BLaER1 (cell line): ENCODE measurements around the gene CBL.
"Not testable (repeated sequence)": the region's sequence is repeated elsewhere in the genome, so short reads cannot be mapped to it uniquely, and the experiment has no call there.

Experiments used
- H3K27ac ChIP-seq: shearing (Covaris generic); formaldehyde crosslinking; 2 replicates; pipeline ENCODE4 v1.8.1; 2022
- H3K27me3 ChIP-seq: shearing (Covaris generic); formaldehyde crosslinking; 2 replicates; pipeline ENCODE4 v1.8.1; 2022
- H3K36me3 ChIP-seq: shearing (Covaris generic); formaldehyde crosslinking; 2 replicates; pipeline ENCODE4 v1.8.1; 2022
- H3K4me1 ChIP-seq: shearing (Covaris generic); formaldehyde crosslinking; 2 replicates; pipeline ENCODE4 v1.8.1; 2022
- H3K4me2 ChIP-seq: shearing (Covaris generic); formaldehyde crosslinking; 2 replicates; pipeline ENCODE4 v1.8.1; 2022
- H3K4me3 ChIP-seq: shearing (Covaris generic); formaldehyde crosslinking; 2 replicates; pipeline ENCODE4 v1.8.1; 2022
- H3K9ac ChIP-seq: shearing (Covaris generic); formaldehyde crosslinking; 2 replicates; pipeline ENCODE4 v1.8.1; 2022
- H3K9me3 ChIP-seq: shearing (Covaris generic); formaldehyde crosslinking; 2 replicates; pipeline ENCODE4 v1.8.1; 2022
- H4K20me1 ChIP-seq: shearing (Covaris generic); formaldehyde crosslinking; 2 replicates; pipeline ENCODE4 v1.8.1; 2022
- Cebpa-rat ChIP-seq: shearing (Covaris generic); IDR thresholded peaks from 2 replicates; pipeline ENCODE4 v1.8.1; 2022

Gene CBL

DNA sequence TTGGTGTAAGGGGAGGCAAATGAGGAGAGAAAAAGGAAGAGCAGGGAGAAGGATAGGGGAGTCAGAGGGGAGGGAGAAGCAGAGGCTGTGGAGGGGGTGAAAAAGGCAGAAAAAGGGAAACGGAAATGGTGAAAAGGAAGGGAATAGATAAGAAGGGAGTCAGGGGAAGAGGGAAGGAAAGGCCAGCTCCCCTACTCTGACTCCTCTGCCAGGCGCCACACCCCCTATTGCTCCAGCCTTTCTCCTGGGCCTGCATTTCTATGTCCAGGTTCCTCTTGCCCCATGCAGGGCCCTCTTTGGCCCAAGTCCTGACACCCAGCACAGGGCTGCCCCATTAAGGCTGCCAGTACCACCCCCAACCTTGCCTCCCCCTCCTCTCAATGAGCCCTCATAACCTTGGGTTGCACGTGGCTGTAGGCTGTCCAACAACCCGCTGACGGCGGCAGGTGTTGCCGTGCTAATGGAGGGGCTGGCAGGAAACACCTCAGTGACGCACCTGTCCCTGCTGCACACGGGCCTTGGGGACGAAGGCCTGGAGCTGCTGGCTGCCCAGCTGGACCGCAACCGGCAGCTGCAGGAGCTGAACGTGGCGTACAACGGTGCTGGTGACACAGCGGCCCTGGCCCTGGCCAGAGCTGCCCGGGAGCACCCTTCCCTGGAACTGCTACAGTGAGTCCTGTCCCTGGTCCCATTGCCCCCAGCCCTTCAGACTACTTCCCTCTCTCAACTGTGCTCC, 24.3 kb upstream of the CBL start:
- Histone ChIP-seq H4K20me1 (no peaks in the 10 kb centered on the region), H3K27me3 (no peaks in the 10 kb centered on the region), H3K9ac (no peak overlapping the region), H3K4me3 (no peak overlapping the region), H3K27ac (no peak overlapping the region), H3K4me2 (no peak overlapping the region), H3K4me1 (peaks cover 35% of the 10 kb centered on the region), H3K9me3 (no peaks in the 10 kb centered on the region), H3K36me3 (peaks cover 35% of the 10 kb centered on the region)
- no peak for TF ChIP-seq Cebpa-rat

DNA sequence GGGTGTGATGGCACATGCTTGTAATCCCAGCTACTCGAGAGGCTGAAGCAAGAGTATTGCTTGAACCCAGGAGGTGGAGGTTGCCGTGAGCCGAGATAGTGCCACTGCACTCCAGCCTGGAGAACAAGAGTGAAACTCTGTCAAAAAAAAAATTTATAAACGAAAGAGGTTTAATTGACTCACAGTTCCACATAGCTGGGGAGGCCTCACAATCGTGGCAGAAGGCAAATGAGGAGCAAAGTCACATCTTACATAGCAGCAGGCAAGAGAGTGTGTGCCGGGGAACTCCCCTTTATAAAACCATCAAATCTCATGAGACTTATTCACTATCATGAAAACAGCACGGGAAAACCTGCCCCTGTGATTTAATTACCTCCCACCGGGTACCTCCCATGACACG, 21.7 kb upstream of the CBL start:
- not testable (repeated sequence) for H3K27me3 ChIP-seq, H3K9me3 ChIP-seq, H3K27ac ChIP-seq, H3K9ac ChIP-seq, H3K4me3 ChIP-seq, H4K20me1 ChIP-seq
- Histone ChIP-seq H3K36me3 (peaks cover 34% of the 10 kb centered on the region), H3K4me2 (peak overlapping the region; percentile 13; the same call in 1 of the 2 replicates), H3K4me1 (peaks cover 12% of the 10 kb centered on the region; the same call in 1 of the 2 replicates)

DNA sequence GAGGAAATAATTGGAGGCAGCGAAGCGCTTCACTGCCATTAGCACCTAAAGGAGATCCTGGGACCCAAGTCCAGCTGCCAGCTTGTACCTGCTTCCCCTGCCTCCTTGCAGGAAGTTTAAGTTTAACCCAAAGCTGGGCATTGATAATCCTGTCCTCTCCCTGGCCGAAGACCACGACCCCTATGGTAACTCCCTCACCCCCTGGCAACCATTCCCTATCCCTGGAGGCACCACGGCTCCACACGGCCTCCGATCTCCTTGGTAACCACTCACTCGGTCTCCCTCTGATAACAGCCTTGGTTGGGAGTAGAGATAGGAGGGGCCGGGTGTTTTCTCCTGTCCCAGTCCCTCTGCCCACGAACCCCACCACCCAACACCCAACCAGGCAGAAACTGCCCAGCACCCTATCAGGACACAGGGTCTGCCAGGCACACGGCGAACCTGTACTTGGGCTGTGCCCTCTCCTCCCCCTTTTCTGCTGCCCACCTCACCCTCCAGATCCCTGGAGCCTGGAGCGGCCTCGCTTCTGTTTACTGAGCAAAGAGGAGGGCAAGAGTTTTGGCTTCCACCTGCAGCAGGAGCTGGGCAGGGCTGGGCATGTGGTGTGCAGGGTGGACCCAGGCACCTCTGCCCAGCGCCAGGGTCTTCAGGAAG, 20.0 kb upstream of the CBL start:
- TF ChIP-seq Cebpa-rat, result no peak
- H3K9ac ChIP-seq, result no peak overlapping the region
- no peaks in the 10 kb centered on the region for H3K27me3 ChIP-seq
- H3K36me3 ChIP-seq, result peaks cover 19% of the 10 kb centered on the region; the same call in 1 of the 2 replicates
- no peaks in the 10 kb centered on the region for H3K9me3 ChIP-seq
- no peak overlapping the region for H3K4me2 ChIP-seq
- peaks cover 12% of the 10 kb centered on the region; the same call in 1 of the 2 replicates for H3K4me1 ChIP-seq
- no peaks in the 10 kb centered on the region for H4K20me1 ChIP-seq
- H3K27ac ChIP-seq, result no peak overlapping the region
- no peak overlapping the region for H3K4me3 ChIP-seq

DNA sequence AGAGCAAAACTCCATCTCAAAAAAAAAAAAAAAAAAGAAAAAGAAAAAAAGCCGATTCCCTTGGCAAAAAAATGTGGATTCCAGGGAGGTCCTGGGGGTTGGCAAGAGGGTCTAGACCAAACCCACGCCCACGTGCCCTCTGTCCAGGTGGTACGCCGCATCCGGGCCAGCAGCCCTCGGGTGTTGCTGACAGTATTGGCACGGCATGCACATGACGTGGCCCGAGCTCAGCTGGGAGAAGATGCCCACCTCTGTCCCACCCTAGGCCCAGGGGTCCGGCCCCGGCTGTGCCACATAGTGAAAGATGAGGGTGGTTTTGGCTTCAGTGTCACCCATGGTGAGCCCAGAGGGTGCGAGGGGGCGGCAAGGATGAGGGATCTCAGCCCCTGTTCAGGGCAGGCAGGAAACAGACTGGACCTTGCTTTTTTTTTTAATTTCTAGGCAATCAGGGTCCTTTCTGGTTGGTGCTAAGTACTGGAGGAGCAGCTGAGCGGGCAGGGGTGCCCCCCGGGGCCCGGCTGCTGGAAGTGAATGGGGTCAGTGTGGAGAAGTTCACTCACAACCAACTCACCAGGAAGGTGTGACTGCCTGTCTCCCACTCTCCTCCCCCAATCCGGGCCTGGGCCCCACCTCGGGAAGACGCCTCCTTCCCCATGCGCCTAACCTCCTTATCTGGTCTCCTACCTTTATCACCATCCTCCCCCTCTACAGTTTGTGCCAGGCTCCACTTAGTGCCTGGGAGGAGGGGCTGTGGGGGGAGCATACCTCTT, 18.8 kb upstream of the CBL start:
- Histone ChIP-seq H3K4me1 (peaks cover 12% of the 10 kb centered on the region; the same call in 1 of the 2 replicates), H3K36me3 (peaks cover 13% of the 10 kb centered on the region; the same call in 1 of the 2 replicates), H3K9ac (no peak overlapping the region), H3K27me3 (no peaks in the 10 kb centered on the region), H4K20me1 (no peaks in the 10 kb centered on the region), H3K4me3 (no peak overlapping the region), H3K4me2 (no peak overlapping the region), H3K9me3 (no peaks in the 10 kb centered on the region), H3K27ac (no peak overlapping the region)
- no peak for TF ChIP-seq Cebpa-rat

DNA sequence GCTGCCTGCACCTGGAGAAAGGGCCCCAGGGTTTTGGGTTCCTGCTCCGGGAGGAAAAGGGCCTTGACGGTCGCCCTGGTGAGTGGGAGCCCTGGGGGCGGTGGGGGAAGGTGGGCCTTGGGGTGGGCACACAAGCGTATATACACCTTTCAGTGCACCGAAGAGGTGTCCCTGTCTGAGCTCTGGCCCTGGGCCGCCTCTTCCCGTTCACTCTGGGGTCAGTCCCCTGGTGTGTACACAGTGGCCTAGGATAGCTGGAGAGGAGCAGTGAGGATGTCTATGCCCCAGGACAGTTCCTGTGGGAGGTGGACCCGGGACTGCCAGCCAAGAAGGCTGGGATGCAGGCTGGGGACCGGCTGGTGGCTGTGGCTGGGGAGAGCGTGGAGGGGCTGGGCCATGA, 18.1 kb upstream of the CBL start:
- Histone ChIP-seq H3K4me1 (peaks cover 15% of the 10 kb centered on the region), H3K27me3 (no peaks in the 10 kb centered on the region), H3K4me2 (no peak overlapping the region), H3K36me3 (peaks cover 10% of the 10 kb centered on the region; the same call in 1 of the 2 replicates), H3K4me3 (no peak overlapping the region), H3K9me3 (no peaks in the 10 kb centered on the region), H4K20me1 (no peaks in the 10 kb centered on the region), H3K9ac (no peak overlapping the region), H3K27ac (no peak overlapping the region)
- no peak for TF ChIP-seq Cebpa-rat

DNA sequence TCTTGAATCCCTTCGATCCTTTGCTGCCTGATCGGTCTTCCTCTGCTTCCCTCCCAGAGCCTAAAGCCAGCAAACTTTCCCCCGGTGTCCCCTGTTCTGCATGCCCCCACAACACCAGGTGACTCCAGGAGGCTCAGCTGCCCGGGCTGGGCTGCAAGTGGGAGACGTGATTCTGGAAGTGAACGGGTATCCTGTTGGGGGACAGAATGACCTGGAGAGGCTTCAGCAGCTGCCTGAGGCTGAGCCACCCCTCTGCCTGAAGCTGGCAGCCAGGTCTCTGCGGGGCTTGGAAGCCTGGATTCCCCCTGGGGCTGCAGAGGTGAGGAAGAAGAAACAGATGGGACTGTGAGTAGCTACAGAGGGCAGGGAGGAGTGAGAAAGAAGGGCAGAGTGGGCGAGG, 17.3 kb upstream of the CBL start:
- H3K9me3 ChIP-seq, result no peaks in the 10 kb centered on the region
- H3K4me3 ChIP-seq, result no peak overlapping the region
- no peak overlapping the region for H3K27ac ChIP-seq
- peaks cover 2% of the 10 kb centered on the region; the same call in 1 of the 2 replicates for H3K36me3 ChIP-seq
- no peak overlapping the region for H3K4me2 ChIP-seq
- no peaks in the 10 kb centered on the region for H3K27me3 ChIP-seq
- no peak for TF ChIP-seq Cebpa-rat
- no peak overlapping the region for H3K9ac ChIP-seq
- no peaks in the 10 kb centered on the region for H4K20me1 ChIP-seq
- H3K4me1 ChIP-seq, result peaks cover 16% of the 10 kb centered on the region

DNA sequence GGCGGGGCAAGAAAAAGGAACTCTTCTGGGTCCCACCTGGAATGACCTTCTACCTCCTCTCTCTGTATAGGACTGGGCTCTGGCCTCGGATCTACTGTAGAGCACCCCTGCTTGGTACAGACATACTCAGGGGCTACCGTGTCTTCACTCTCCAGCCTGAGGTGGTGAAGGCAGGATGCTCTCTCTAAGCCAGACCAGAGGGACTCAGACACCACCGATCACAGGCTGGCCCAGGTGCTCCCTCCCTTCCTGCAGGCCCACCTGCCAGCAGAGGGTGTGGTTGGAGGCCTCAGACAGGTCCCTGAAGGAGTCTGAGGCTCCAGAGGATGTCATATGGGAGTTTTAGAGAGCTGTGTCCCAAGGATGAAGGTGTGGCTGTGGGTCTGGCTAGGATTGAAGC, 16.7 kb upstream of the CBL start:
- no peak overlapping the region for H3K4me2 ChIP-seq
- H3K9me3 ChIP-seq, result no peaks in the 10 kb centered on the region
- H3K9ac ChIP-seq, result no peak overlapping the region
- H3K4me3 ChIP-seq, result no peak overlapping the region
- H3K4me1 ChIP-seq, result peaks cover 11% of the 10 kb centered on the region
- H3K27ac ChIP-seq, result no peak overlapping the region
- no peaks in the 10 kb centered on the region for H3K36me3 ChIP-seq
- no peaks in the 10 kb centered on the region for H4K20me1 ChIP-seq
- TF ChIP-seq Cebpa-rat, result no peak
- no peaks in the 10 kb centered on the region for H3K27me3 ChIP-seq

DNA sequence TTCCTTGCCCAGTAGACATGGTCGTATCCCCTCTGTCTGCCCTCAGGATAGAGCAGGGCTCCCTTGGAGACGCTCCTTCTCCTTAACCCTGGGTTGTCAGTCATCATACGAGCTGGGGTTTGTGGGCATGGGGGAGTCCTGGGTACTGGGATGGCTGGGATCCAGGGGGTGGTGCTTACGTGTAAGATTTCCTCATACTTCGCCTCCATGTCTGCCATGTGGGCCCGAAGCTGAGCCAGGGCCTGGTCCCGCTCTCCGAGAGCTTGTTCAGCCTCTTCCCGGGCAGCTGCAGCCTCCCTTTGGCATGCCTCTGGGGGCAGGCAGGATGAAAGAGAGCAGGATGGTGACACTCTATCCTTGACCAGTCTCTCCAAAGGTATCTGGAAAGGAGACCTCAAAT, 15.6 kb upstream of the CBL start:
- H3K9me3 ChIP-seq, result no peaks in the 10 kb centered on the region
- H3K4me2 ChIP-seq, result no peak overlapping the region
- no peak overlapping the region for H3K27ac ChIP-seq
- no peaks in the 10 kb centered on the region for H3K27me3 ChIP-seq
- TF ChIP-seq Cebpa-rat, result no peak
- H3K36me3 ChIP-seq, result no peaks in the 10 kb centered on the region
- no peaks in the 10 kb centered on the region for H4K20me1 ChIP-seq
- H3K9ac ChIP-seq, result no peak overlapping the region
- peaks cover 6% of the 10 kb centered on the region for H3K4me1 ChIP-seq
- H3K4me3 ChIP-seq, result no peak overlapping the region

DNA sequence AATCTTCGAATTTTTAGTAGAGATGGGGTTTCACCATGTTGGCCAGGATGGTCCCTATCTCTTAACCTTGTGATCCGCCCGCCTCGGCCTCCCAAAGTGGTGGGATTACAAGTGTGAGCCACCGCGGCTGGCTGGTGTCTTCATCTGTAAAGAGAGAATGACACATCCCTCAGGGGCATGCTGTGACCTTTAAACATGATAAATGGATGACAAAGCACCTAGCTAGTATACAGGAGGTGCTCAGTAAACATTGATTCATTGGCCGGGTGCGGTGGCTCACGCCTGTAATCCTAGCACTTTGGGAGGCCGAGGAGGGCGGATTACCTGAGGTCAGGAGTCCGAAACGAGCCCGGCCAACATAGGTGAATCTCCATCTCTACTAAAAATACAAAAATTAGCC, 14.9 kb upstream of the CBL start:
- not testable (repeated sequence) for H3K36me3 ChIP-seq, H3K9me3 ChIP-seq, H4K20me1 ChIP-seq, H3K27ac ChIP-seq, H3K4me1 ChIP-seq, H3K27me3 ChIP-seq, H3K4me3 ChIP-seq, H3K4me2 ChIP-seq, H3K9ac ChIP-seq

DNA sequence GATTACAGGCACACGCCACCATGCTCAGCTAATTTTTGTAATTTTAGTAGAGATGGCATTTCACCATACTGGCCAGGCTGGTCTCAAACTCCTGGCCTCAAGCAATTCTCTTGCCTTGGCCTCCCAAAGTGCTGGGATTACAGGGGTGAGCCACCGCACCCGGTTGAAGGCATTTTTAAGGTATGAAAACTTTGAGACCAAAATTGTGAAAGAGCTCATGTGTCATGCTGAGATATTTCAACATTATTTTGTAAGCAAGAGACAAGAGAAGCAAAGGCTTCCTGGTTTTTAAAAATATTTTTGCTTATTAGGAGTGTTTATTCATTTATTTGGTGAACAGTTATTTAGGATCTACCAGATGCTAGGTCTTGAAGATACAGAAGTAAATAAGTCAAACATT, 14.0 kb upstream of the CBL start:
- Histone ChIP-seq H3K4me3 (no peak overlapping the region), H3K27ac (no peak overlapping the region), H3K36me3 (no peaks in the 10 kb centered on the region), H3K4me1 (peaks cover 8% of the 10 kb centered on the region), H3K9me3 (no peaks in the 10 kb centered on the region), H3K27me3 (no peaks in the 10 kb centered on the region), H4K20me1 (no peaks in the 10 kb centered on the region), H3K4me2 (no peak overlapping the region), H3K9ac (no peak overlapping the region)
- TF ChIP-seq Cebpa-rat, result no peak
